Thyroid gland (tissue), 4 donors: ENCODE data around the gene NISCH. TPM values are rescaled to one million over a fixed set of nuclear protein-coding genes. Genes with fewer than 3 reads are reported as not detected.
A peak's percentile ranks its signal among the peaks of the same experiment; 100 is the strongest.

Experiments used
- DNase-seq, 2 donors: peaks; one replicate each; pipeline ENCODE4 v3.0.0-alpha.2; 2019
- H3K27ac ChIP-seq, 3 donors: fragments of 200-600 bp; sonication (generic); 1 replicate in 2 of 3; 2 replicates in 1 of 3; pipeline ENCODE4 v1.5.1; 2016 to 2019; ENCODE audit warnings: mild to moderate bottlenecking in 1 of 3, moderate library complexity in 1 of 3
- H3K27me3 ChIP-seq: fragments of 200-600 bp; sonication (generic); one replicate; pipeline ENCODE4 v1.5.1; 2019
- H3K36me3 ChIP-seq, 2 donors: fragments of 200-600 bp; sonication (generic); one replicate each; pipeline ENCODE4 v1.5.1; 2016 to 2019
- H3K4me1 ChIP-seq, 2 donors: fragments of 200-600 bp; sonication (generic); one replicate each; pipeline ENCODE4 v1.5.1; 2017 to 2019
- H3K4me3 ChIP-seq, 3 donors: fragments of 200-600 bp; sonication (generic); replicated peaks in 1 of 3; 1 replicate in 2 of 3; 2 replicates in 1 of 3; pipeline ENCODE4 v1.5.1; 2016; ENCODE audit warnings: mild to moderate bottlenecking in 1 of 3
- H3K9me3 ChIP-seq: fragments of 200-600 bp; sonication (generic); one replicate; pipeline ENCODE4 v1.5.1; 2017
- CTCF ChIP-seq, 6 experiments: fragments of 200-600 bp in 3 of 6; fragments of 450-650 bp in 3 of 6; sonication (generic) in 3 of 6; IDR thresholded peaks; one replicate each; pipeline ENCODE4 v1.5.1; 2016 to 2019; ENCODE audit warnings: antibody characterized with exemption in 6 of 6, mild to moderate bottlenecking in 2 of 6, inconsistent platforms in 1 of 6, moderate library complexity in 1 of 6
- POLR2A ChIP-seq, 2 donors: fragments of 450-650 bp; IDR thresholded peaks; one replicate each; pipeline ENCODE4 v1.6.1; 2017; ENCODE audit warnings: antibody characterized with exemption in 2 of 2, mild to moderate bottlenecking in 2 of 2, moderate library complexity in 1 of 2
- WGBS, 2 donors: methylation state at CpG; one replicate each; pipeline ENCODE4 v1.1.5; 2017; 5-methylcytosine and 5-hydroxymethylcytosine counted together
- intact Hi-C: fragments of 100-400 bp; cut with DNase I; formaldehyde crosslinking; loops from one replicate; pipeline ENCODE4 v1.15.1; 2023
- total RNA-seq, 4 donors: library from RNA; depleted of rRNA; stranded (reverse); fragments of >200 nt; gene quantifications; one replicate each; pipeline ENCODE4 v1.2.3, GENCODE V29; 2016

NISCH gene
- total RNA-seq, 4 donors from 2014 or later = 71.8 to 88.2 (median 86.2) TPM

- no peaks in the 10 kb centered on the region for H3K27me3 ChIP-seq
- H3K36me3 ChIP-seq = no peaks in the 10 kb centered on the region
- 89 to 98% methylated on average over 8 of the region's 8 CpGs for WGBS, 2 donors
- no peak for DNase-seq
- no peak overlapping the region for H3K27ac ChIP-seq
- no peaks in the 10 kb centered on the region for H3K9me3 ChIP-seq
- TF ChIP-seq POLR2A (IDR thresholded peaks at IDR 0.05) (no peak), CTCF (IDR thresholded peaks at IDR 0.05) (no peak)
- no peak overlapping the region for H3K4me3 ChIP-seq
- intact Hi-C loops = no loop called here
- peaks cover 0 to 7% of the 10 kb centered on the region in 2 donors for H3K4me1 ChIP-seq
Measured at GRCh38 chr3:52443268-52443610, 12.2 kb upstream of the NISCH start.

GRCh38 chr3:52443791-52444687, 11.4 kb upstream of the NISCH start:
- Histone ChIP-seq H3K4me3 (no peak overlapping the region), H3K36me3 (no peaks in the 10 kb centered on the region), H3K27me3 (no peaks in the 10 kb centered on the region), H3K27ac (no peak overlapping the region), H3K9me3 (no peaks in the 10 kb centered on the region), H3K4me1 (peaks cover 0 to 11% of the 10 kb centered on the region in 2 donors)
- TF ChIP-seq CTCF (IDR thresholded peaks at IDR 0.05) (no peak), POLR2A (IDR thresholded peaks at IDR 0.05) (no peak)
- intact Hi-C loops = no loop called here
- WGBS, 2 donors = 90 to 92% methylated on average over 22 to 24 of the region's 25 CpGs
- DNase-seq = no peak

GRCh38 chr3:52444860-52445793, 10.3 kb upstream of the NISCH start, which contains the start of gene SEMA3G:
Gene SEMA3G, minus strand, starts transcription at chr3:52445103. Its CDS starts 76 bp downstream, at chr3:52445027.
- H3K27me3 ChIP-seq = no peaks in the 10 kb centered on the region
- intact Hi-C loops = no loop called here
- no peaks in the 10 kb centered on the region for H3K36me3 ChIP-seq
- TF ChIP-seq POLR2A (IDR thresholded peaks at IDR 0.05) (peak in 1 of 2 donors; percentile 76), CTCF (IDR thresholded peaks at IDR 0.05) (peak in 5 of 6 experiments; percentile 60 to 82 (median 75))
- H3K9me3 ChIP-seq = no peaks in the 10 kb centered on the region
- H3K4me3 ChIP-seq = no peak within 1 kb of the TSS
- peaks cover 6 to 21% of the 10 kb centered on the region in 2 donors for H3K4me1 ChIP-seq
- H3K27ac ChIP-seq = no peak within 1 kb of the TSS
- 36 to 56% methylated on average over 6 to 9 of the region's 19 CpGs for WGBS, 2 donors
- DNase-seq = peak; percentile 85 to 88

GRCh38 chr3:52446042-52446441, 9.4 kb upstream of the NISCH start:
- Histone ChIP-seq H3K36me3 (no peaks in the 10 kb centered on the region), H3K27me3 (no peaks in the 10 kb centered on the region), H3K27ac (no peak overlapping the region), H3K4me3 (no peak overlapping the region), H3K4me1 (peaks cover 12 to 29% of the 10 kb centered on the region in 2 donors), H3K9me3 (no peaks in the 10 kb centered on the region)
- TF ChIP-seq CTCF (IDR thresholded peaks at IDR 0.05) (no peak), POLR2A (IDR thresholded peaks at IDR 0.05) (no peak)
- WGBS, 2 donors = 95 to 96% methylated on average over 2 to 4 of the region's 4 CpGs
- DNase-seq = no peak
- intact Hi-C loops = loop anchor here (2.0 kb wide), 1 partner anchor 15 kb away; no protein-coding TSS in a partner anchor
